Activated T-cell treated with anti-CD3 and anti-CD28 coated beads, Interleukin-2, amount 50 U/mL, for 48 hours (primary cell): ENCODE data around the gene TSEN2.
"Not testable (repeated sequence)": the region's sequence is repeated elsewhere in the genome, so short reads cannot be mapped to it uniquely, and the experiment has no call there.

Experiments used
- DNase-seq, 2 experiments: peaks; one replicate each; pipeline ENCODE4 v3.0.0-alpha.2; 2020

Gene TSEN2

GRCh38 chr3:12452361-12453330, 31.6 kb upstream of the TSEN2 start:
- no peak for DNase-seq

- DNase-seq = no peak
Observed at GRCh38 chr3:12454076-12454815, 30.0 kb upstream of the TSEN2 start.

- no peak for DNase-seq
Observed at GRCh38 chr3:12454816-12455121, 29.5 kb upstream of the TSEN2 start.

- DNase-seq = no peak
Observed at GRCh38 chr3:12455740-12456139, 28.5 kb upstream of the TSEN2 start.

- DNase-seq = no peak
Observed at GRCh38 chr3:12456441-12456840, 27.8 kb upstream of the TSEN2 start.

- not testable (repeated sequence) for DNase-seq
Observed at GRCh38 chr3:12457380-12457779, 26.9 kb upstream of the TSEN2 start.

GRCh38 chr3:12458901-12459300, 25.4 kb upstream of the TSEN2 start:
- DNase-seq = no peak

- DNase-seq = no peak
Observed at GRCh38 chr3:12460127-12460526, 24.2 kb upstream of the TSEN2 start.

GRCh38 chr3:12461097-12461649, 23.1 kb upstream of the TSEN2 start:
- DNase-seq = peak in 1 of 2 experiments; percentile 55

GRCh38 chr3:12462159-12462947, 21.9 kb upstream of the TSEN2 start:
- DNase-seq = no peak

GRCh38 chr3:12463686-12464085, 20.6 kb upstream of the TSEN2 start:
- no peak for DNase-seq

- no peak for DNase-seq
Observed at GRCh38 chr3:12464181-12464580, 20.1 kb upstream of the TSEN2 start.

- no peak for DNase-seq
Observed at GRCh38 chr3:12465151-12465835, 19.0 kb upstream of the TSEN2 start.

- no peak for DNase-seq
Observed at GRCh38 chr3:12465836-12466225, 18.4 kb upstream of the TSEN2 start.

GRCh38 chr3:12467746-12468145, 16.5 kb upstream of the TSEN2 start:
- no peak for DNase-seq

GRCh38 chr3:12468276-12468675, 16.0 kb upstream of the TSEN2 start:
- no peak for DNase-seq

- DNase-seq = no peak
Observed at GRCh38 chr3:12468757-12469156, 15.5 kb upstream of the TSEN2 start.

- not testable (repeated sequence) for DNase-seq
Observed at GRCh38 chr3:12469222-12469621, 15.1 kb upstream of the TSEN2 start.

GRCh38 chr3:12470111-12470510, 14.2 kb upstream of the TSEN2 start:
- DNase-seq = no peak

- DNase-seq = no peak
Observed at GRCh38 chr3:12470680-12471079, 13.6 kb upstream of the TSEN2 start.

GRCh38 chr3:12471241-12471640, 13.0 kb upstream of the TSEN2 start:
- DNase-seq = peak; percentile 73 to 80

- no peak for DNase-seq
Observed at GRCh38 chr3:12472000-12472610, 12.2 kb upstream of the TSEN2 start.
